Fibroblast of skin of back (primary cell): ENCODE results near the gene CEP89. TPM values are rescaled to one million over a fixed set of nuclear protein-coding genes. Genes with fewer than 3 reads are reported as not detected.
"Not testable (repeated sequence)": the region's sequence is repeated elsewhere in the genome, so short reads cannot be mapped to it uniquely, and the experiment has no call there.

Experiments used
- DNase-seq: peaks from one replicate; pipeline ENCODE4 v3.0.0-alpha.2; 2013
- polyA plus RNA-seq, 2 experiments: library from polyadenylated mRNA; unstranded; fragments of 120-200 nt; gene quantifications; one replicate each; pipeline ENCODE4 v1.2.1, GENCODE V29; 2013; ENCODE audit not compliant: insufficient read length in 2 of 2

The CEP89 gene
- 31.4 TPM for polyA plus RNA-seq (2013, experiment 1 of 2; ENCODE audit: insufficient read length)
- 18.7 TPM for polyA plus RNA-seq (2013, experiment 2 of 2; ENCODE audit: insufficient read length)

DNA sequence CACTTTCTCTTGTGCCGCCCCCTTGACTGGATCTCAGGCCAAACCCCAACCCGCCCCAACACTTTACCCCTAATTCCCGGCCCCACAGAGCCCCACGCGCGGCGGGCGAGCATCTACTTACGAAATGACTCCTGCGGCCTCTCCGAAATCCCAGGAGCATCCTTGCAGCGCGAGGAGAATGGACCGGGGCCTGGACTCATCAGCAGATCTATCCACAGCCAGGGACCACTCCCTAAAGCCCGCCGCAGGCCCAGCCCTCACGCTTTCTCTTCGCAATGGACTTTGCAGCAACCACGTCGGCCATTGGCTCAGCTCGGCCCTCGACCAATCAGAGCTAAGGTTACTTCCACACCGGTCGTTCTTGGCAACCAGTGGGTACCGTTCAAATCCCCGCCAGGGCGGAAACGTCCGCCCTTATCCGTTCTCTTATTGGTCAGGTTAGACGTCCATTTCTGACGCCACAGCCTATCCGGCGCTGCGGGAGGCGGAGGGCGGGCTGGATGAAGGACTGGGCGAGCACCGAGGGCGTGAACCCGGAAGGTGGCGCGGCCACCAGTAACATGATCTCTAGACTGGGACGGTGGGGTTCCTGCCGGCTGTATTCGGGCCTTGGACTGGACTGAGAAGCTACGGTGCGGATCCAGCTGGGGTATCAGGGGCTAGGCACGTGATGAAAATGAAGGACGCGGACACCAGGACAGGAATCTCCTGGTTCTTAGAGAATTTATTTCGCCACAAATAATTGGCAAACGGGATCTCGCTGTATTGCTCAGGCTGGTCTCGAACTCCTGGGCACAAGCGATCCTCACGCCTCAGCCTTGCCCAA, at the start of gene CEP89, which contains the start of gene FAAP24:
Gene CEP89, minus strand, starts transcription at position 244 of the 826 bp plus-strand sequence. Its CDS starts 84 bp downstream, at position 160.
Gene FAAP24, plus strand, starts transcription at position 528 of the 826 bp plus-strand sequence. CDS start 955 bp downstream, outside the sequence.
- peak; percentile 99 for DNase-seq

DNA sequence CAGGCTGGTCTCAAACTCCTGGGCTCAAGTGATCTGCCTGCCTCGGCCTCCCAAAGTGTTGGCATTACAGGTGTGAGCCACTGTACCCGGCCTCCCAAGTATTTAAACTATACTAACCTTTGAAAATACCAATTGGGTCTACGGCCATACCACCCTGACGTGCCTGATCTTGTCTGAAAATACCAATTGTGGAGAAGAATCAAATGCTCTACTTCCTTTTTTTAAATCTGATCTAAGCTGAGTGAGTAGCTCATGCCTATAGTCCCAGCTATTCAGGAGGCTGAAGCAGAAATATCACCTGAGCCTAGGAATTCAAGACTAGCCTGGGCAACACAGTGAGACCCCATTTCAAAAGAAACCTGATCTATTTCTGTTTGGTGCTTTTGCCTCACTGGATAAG, 39.1 kb upstream of the CEP89 start:
- not testable (repeated sequence) for DNase-seq

DNA sequence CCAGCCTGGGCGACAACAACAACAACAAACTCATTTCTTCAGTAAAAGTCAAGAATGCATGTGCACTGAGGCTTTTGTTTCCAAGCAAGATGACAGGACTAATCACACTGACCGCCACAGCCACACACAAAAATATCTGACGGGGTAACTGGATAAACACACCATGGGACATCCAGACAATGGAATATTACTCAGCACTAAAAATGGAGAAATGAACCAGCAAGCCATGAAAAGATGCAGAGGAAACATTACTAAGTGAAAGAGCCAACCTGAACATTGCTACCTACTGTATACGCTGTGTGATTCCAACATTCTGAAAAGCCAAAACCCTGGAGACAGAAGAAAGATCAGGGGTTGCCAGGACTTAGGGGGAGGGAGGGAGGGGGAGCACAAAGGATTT, 37.0 kb upstream of the CEP89 start:
- no peak for DNase-seq

DNA sequence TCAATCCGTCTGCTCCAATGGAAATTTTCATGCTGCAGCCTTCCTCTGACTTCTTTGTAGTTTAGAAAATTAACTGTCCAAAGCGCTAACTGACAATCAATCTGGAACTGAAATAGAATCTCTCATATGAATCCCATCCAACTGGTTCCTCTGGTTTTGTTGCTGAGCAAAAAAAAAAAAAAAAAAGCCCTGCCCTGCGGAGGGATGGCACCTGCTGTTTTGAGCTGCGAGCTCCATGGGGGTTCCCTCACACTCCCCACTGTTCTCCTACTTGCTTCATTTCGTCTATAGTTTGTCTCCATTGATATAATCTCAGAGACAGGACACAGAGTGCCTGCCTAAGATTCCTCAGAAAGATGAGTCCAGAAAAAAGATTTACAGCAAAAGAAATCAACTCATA, 33.7 kb upstream of the CEP89 start:
- DNase-seq: no peak

DNA sequence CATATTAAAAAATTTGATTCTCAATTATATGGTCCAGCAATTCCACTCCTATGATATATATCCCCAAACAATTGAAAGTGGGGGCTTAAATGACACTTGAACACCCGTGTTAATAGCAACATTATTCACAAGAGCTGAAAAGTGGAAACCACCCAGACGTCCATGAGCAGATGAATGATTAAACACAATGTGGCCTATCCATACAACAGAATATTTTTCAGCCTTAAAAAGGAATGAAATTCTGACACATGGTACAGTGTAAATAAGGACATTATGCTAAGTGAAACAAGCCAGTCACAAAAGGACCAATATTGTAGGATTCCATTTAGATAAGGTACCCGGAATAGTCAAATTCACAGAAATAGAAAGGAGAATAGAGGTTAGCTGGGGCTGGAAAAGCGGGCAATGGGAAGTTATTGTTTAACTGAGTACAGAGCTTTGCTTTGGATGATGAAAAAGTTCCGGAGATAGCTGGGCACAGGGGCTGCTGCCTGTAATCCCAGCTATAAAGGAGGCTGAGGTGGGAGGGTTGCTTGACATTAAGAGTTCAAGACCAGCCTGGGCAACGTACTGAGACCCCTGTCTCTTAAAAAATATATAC, 31.8 kb upstream of the CEP89 start:
- not testable (repeated sequence) for DNase-seq

DNA sequence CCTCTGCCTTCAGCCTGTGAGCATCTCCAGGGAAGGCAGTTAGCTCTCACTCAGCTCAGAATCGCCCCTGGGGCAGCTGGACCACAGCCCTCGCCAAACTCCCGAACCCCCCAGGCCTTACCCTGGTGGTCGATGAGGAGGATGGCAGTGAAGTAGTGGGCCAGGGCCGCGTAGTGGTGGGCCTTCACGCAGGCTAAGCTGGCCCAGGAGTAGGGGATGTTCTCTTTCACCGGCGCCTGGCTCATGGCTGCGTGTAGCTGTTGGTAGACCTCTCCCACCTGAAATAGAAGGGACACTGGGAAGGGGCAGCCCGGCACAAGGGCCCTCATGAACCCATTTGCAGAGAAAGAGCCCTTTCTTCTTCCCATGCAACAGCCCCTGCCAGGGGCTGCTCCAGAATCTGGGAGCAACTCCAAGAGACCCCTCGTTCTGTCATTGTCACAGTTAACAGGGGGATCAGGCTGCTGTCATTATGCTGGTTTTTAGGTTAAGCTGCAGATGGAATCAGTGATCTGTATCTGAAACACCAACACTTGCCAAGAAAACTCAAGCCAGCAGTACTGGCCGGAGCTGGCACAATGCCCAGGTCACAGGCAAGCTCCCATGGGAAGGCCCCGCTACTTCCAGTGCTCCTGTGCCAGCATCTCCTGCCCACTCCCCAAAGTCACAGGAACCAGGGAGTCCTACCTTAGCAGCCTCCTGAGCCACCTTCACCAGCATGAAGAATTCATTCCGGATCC, 30.5 kb upstream of the CEP89 start:
- DNase-seq: not testable (repeated sequence)

DNA sequence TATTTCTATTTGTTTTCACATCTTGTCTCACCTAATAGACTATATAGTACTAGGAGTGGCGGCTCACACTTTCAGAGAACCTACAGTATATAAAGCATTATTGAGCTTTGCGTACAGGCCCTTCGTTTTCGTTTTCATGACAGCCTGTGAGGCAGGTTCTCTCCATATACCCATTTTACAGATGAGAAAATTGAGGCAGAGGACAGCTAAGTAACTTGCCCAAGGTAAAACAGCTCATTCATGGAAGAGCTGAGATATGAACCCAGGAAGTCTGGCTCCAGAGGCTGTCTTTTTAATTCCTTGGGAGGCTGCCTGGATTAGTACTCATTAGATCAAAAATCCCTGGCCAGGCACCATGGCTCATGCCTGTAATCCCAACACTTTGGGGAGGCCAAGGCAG, 29.2 kb upstream of the CEP89 start:
- no peak for DNase-seq

DNA sequence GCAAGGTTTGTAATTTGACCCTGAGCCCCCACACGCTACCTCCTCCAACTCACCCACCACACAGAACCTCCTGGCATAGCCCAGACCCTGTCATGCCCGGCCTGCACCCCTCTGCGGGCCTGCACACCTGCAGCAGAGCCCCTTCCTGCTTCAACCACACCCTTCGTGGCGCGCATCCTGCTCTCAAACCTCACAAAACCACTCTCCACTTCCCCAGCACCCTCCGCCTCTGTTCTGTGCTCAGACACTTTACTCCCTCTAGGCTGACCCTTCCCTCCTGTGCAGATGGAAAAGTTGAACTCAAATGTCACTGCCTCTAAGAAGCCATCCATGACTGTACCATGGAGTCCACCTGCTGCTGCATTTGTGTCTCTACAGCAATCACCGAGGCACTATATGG, 28.8 kb upstream of the CEP89 start:
- no peak for DNase-seq

DNA sequence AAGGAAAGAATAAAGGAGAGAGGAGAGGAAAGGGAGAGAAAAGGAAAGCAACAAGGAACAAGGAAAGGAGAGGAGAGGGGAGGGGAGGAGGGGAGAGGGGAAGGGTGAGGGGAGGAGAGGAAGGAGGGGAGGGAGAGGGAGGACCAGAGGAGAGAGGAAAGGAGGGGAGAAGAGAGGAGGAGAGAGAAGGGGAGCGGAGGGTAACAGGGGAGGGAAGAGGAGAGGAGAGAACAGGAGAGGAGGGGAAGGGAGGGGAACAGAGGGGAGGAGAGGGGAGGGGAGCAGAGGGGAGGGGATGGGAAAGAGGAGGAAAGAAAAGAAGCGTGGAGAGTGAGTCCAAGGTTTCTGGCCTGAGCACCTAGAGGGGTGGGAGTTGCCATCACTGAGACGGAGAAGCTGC, 27.0 kb upstream of the CEP89 start:
- DNase-seq: no peak

DNA sequence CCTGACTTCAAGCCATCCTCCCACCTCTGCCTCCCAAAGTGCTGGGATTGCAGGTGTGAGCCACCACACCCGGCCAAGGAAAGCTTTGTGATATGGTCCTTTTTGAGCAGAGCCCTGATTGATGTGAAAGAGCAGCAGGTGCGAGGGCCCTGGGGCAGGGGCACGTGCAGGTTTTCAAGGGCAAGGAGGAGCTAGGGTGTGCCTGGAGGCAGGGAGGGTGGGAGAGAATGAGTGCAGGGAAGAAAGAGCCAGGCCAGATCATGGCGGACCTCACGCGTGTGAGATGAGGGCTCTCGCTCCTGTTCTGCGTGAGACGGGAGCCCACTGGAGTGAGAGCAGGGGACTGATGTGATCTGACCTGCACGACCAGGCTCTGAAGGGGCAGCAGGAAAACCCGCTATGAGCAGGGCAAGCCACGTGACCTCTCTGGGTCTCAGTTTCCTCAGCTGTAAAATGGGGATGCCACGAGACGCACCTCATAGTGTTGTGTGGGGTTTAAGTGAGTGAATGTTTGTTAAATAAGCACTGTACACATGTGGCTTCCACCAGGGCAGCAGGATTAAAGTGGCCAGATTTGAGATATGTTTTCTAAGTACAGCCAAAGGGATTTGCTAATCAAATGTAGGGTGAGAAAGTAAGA, 26.1 kb upstream of the CEP89 start:
- DNase-seq: no peak

DNA sequence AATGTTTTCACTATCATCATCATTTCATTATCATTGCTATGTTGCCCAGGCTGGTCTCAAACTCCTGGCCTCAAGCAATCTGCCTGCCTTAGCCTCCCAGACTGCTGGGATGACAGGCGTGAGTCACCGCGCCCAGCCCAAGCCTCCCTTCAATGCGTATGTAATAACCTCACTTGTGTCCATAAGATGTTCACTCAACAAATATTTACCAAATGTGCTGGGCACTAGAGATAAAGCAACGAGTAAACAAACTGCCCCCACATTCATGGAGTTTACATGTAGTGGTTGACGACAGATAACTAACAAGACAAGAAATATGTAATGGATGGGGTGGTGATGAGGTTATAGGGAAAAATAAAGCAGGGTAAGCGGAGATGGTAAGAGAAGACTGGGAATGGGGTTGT, 25.3 kb upstream of the CEP89 start:
- peak; percentile 3 for DNase-seq

DNA sequence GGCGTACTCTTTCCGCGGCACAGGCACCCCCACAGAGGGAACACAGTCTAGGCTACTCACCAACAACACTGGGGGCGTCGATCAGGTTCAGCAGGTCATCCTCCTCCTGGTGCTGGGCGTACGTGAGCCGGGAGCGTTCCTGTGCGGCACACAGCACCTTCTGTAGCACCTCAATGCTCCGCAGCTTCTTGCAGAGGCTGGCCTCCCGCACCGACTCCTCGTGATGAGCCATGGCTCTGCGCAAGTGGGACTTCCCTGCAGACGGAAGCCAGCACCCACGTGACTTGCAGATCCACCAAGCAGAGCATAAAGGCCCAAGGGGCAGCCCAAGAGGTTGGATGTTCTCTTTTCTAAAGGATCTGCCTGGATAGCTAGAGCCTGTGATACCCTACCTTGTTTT, 24.2 kb upstream of the CEP89 start:
- not testable (repeated sequence) for DNase-seq

DNA sequence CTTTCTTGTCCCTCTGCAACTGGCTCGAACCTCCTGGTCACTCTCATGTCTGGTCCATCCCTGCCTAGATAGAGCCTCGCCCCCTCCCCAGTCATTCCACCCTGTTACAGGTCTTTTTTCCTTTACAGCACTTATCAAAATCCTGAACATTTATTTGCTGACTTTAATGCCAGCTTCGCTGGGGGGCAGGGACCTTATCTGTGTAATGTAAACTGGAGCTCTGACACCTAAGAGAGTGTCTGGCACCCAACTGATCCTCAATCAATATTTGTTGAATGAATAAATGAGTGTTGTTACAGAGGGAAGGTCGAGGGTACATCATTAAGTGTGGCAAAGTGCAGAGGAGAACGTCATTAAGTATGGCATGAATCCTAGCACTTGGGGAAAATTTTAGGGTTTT, 17.0 kb upstream of the CEP89 start:
- no peak for DNase-seq

DNA sequence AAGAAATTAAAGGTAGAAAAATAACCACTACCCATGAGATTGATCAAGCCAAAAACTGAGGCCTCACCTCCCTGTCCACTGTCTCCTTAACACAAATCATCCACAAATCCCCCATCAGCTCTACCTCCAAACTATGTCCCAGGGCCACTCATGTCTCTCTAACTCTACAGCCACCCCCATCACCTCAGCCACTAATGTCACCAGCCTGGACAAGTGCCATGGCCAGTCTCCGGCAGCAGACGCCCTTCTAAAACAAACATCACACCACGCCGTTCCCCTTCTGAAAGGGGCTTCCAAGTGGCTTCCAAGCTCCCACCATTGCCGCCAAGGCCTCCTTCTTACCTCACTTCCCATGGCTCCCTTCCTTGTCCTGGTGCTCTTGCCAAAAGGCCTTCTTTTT, 16.5 kb upstream of the CEP89 start:
- DNase-seq: not testable (repeated sequence)

DNA sequence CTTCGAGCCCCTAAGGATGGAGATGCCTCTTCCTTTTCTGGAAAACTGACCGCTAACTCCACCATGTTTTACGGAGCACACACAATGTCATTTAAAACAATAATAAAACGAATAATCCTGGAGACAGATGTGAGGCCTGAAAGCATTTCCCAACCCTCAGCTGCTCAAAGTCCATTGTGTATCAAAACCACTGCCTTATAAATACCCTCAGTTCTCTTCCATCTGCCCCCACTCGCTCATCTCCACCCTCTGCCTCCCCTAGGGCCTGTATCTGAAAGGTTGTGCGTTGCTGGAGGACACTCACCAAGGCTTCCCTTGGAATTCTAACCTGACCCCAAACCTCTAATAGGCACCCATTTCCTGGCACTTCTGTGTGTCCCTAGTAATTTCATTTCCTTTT, 10.7 kb upstream of the CEP89 start:
- not testable (repeated sequence) for DNase-seq

DNA sequence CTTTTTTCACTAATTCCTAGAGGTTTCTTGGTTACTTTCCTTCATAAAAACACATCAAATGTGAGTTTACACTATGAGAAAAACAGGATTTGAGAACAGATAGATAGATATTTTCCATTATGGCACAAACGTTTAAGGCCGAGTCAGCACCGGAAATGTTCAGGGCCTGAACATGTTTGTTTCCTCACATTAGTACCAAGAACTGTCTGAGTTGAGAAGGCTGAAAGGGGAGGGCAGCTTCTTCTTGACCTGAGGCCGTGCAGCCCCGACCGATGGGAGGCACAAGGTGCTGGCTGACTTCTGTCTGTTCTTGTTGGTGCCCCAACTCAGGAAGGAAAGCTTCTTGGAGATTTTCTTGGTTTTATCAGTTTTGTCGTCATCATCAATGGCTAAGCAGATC, 8.0 kb upstream of the CEP89 start:
- not testable (repeated sequence) for DNase-seq

DNA sequence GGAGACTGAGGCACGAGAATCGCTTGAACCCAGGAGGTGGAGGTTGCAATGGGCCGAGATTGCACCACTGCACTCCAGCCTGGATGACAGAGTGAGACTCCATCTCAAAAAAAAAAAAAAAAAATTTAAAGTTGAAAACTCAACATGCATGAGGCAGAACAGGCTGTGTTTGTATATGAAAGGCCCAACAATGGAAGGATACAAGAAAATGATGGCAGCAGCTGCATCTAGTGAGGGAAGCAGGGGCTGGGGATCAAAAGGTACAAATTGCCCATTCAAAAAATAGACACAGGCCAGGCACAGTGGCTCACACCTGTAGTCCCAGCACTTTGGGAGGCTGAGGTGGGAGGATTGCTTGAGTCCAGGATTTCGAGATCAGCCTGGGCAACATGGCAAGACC, 6.1 kb upstream of the CEP89 start:
- DNase-seq: not testable (repeated sequence)

DNA sequence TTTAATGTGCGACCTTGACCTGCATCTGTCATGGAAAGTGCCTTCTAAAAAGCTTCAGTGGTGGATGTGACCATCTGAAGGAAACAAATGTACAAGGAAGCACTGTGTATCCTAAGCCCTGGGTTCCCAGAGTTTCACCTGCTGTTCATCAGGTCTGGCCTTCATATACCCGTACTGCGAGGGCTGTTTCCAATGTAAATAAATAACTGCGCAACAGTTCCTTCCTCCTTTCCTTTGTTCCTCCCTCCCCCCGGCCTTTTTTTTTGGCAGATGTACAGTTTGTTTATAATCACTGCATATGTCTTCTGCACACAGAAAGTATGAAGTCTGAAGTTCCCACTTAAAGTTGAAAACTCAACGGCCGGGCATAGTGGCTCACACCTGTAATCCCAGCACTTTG, 5.5 kb upstream of the CEP89 start:
- no peak for DNase-seq

DNA sequence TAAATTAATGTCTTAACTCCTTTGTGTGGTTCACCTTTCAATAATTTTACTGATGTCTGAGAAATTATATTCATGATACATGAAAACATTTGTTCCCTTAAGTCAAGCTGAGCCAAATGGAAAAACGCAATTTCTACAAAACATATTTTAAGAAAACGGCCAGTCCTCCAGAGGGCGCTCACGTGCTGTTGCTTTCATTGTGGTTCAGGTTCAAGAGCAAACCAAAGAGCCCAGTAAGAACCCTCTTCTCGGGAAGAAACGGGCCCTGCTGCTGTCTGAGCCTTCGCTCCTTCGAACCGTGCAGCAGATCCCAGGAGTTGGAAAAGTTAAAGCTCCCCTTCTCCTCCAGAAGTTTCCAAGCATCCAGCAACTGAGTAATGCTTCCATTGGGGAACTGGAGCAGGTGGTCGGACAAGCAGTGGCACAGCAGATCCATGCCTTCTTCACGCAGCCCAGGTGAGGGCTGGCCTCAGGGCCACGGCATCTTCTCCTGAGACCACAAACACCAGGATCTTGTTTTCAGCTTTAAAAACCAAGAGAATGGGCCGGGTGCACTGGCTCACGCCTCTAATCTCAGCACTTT, 4.6 kb upstream of the CEP89 start:
- peak; percentile 46 for DNase-seq

DNA sequence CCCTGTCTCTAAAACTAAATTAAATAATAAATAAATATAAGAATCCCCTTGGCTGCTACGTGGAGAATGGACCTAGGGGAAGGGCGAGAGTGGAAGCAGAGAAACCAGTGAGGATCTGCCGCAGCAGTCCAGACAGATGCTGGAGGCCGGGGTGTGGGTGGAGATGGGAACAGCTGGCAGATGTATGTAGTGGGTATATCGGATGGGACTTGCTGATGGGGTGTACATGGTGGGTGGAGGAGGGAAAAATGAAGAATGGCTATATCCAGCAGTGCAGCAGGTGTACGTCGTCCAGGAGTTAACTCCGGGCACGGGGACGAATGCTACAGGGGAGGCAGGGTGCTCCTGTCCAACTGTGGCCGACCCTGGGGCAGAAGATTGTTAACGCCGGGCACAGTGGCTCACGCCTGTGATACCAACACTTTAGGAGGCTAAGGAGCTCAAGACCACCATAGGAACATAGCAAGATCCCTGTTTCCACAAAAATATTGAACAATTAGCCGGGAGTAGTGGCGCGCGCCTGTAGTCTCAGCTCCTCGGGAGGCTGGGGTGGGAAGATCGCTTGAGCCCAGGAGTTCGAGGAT, 654 bp downstream of the CEP89 start:
- DNase-seq: no peak

DNA sequence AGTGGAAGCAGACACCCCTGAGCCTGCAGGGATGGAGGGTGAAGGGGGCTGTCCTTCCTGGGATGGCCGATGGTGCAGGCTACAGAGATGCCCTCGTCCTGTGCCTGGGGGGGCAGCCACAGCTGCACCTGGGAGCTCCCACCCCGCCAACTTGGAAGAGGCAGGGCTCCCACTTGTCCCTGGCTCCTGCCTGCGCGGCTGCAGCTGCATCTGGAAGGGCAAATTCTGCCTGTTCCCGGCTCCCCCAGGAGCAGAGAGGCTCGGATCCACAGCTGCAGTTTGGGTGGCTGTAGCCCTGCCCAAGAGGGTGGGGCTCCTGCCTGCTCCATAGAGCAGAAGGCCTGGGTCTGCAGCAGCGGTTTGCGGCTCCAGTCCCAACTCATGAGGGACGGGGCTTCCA, 2.2 kb downstream of the CEP89 start:
- DNase-seq: no peak

DNA sequence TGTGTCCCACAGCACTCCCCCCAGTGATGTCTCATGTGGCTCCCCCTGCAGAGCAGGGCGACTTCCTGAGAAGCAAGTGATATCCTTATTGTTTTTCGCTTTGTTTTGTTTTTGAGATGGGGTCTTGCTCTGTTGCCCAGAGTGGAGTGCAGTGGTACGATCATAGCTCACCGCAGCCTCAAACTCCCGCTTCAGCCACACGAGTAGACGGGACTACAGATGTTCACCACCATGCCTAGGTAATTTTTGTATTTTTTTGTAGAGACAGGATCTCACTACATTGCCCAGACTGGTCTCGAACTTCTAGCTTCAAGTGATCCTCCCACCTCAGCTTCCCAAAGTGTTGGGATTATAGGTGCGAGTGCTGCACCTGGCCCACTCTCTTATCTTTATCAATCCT, 5.0 kb downstream of the CEP89 start:
- DNase-seq: no peak
